GM12891 (cell line): ENCODE data around the gene PRR15.

Source experiments
- PAX5 ChIP-seq: IDR thresholded peaks from 2 replicates; pipeline ENCODE4 v1.6.1; 2011; ENCODE audit warnings: low read length, moderate library complexity, mild to moderate bottlenecking; ENCODE audit not compliant: insufficient read depth, severe bottlenecking
- POLR2A ChIP-seq: IDR thresholded peaks from 2 replicates; pipeline ENCODE4 v1.6.1; 2011; ENCODE audit warnings: low read depth, low read length, control low read depth
- POLR2AphosphoS5 ChIP-seq: IDR thresholded peaks from 2 replicates; pipeline ENCODE4 v1.6.1; 2011; ENCODE audit warnings: low read depth, low read length, control low read depth
- TAF1 ChIP-seq: IDR thresholded peaks from 2 replicates; pipeline ENCODE4 v1.6.1; 2011; ENCODE audit warnings: low read depth, low read length, control low read depth

- TF ChIP-seq POLR2AphosphoS5: no peak
- no peak for TF ChIP-seq POLR2A
- no peak for TF ChIP-seq TAF1
- TF ChIP-seq PAX5: no peak
These were observed 47.1 kb upstream of the PRR15 start for GRCh38 chr7:29516491-29516890.
